Keratinocyte (primary cell): ENCODE measurements around the gene PARP9. TPM values are rescaled to one million over a fixed set of nuclear protein-coding genes. Genes with fewer than 3 reads are reported as not detected.

Source experiments
- DNase-seq: peaks from one replicate; pipeline ENCODE4 v3.0.0-alpha.2; 2011; ENCODE audit warnings: low read depth, missing footprints, low spot score
- FAIRE-seq: peaks from 2 replicates; lab custom pipeline; 2011; peaks lifted over from hg19 to GRCh38; lab: Jason Lieb, UNC
- H2AFZ ChIP-seq: 2 replicates; pipeline ENCODE4 v1.6.0; 2012; ENCODE audit warnings: low read length, control low read depth, inconsistent platforms; ENCODE audit not compliant: control insufficient read depth
- H3K27ac ChIP-seq: 2 replicates; pipeline ENCODE4 v1.5.1; 2011; ENCODE audit warnings: low read length; ENCODE audit not compliant: control insufficient read depth, insufficient read depth
- H3K27me3 ChIP-seq: 3 replicates; pipeline ENCODE4 v1.6.0; 2011; ENCODE audit warnings: low read length; ENCODE audit not compliant: control insufficient read depth, insufficient read depth; ENCODE audit errors: extremely low read depth
- H3K36me3 ChIP-seq, 2 experiments: 2 replicates in 1 of 2; 3 replicates in 1 of 2; pipeline ENCODE4 v1.5.1; 2011; ENCODE audit warnings: low read length in 2 of 2, mild to moderate bottlenecking in 1 of 2; ENCODE audit not compliant: control insufficient read depth in 2 of 2, insufficient read depth in 2 of 2; ENCODE audit errors: extremely low read depth in 1 of 2
- H3K4me1 ChIP-seq: 3 replicates; pipeline ENCODE4 v1.5.1; 2011; ENCODE audit warnings: low read length; ENCODE audit not compliant: control insufficient read depth, insufficient read depth; ENCODE audit errors: extremely low read depth
- H3K4me2 ChIP-seq: 3 replicates; pipeline ENCODE4 v1.6.0; 2011; ENCODE audit warnings: low read depth, low read length; ENCODE audit not compliant: control insufficient read depth, insufficient read depth; ENCODE audit errors: extremely low read depth
- H3K4me3 ChIP-seq, 3 experiments: fragments of 200-600 bp in 1 of 3; sonication (generic) in 1 of 3; 2 replicates in 2 of 3; 3 replicates in 1 of 3; pipeline ENCODE4 v1.5.1; 2011 to 2016; ENCODE audit warnings: low read length in 3 of 3, mild to moderate bottlenecking in 3 of 3, control low read depth in 2 of 3, inconsistent platforms in 1 of 3, low read depth in 1 of 3, mixed read lengths in 1 of 3, mixed run types in 1 of 3, moderate library complexity in 1 of 3; ENCODE audit not compliant: control insufficient read depth in 2 of 3, insufficient read depth in 2 of 3; ENCODE audit errors: extremely low read depth in 1 of 3
- H3K79me2 ChIP-seq: 2 replicates; pipeline ENCODE4 v1.6.0; 2012; ENCODE audit warnings: low read length; ENCODE audit not compliant: control insufficient read depth, insufficient read depth
- H3K9ac ChIP-seq: 3 replicates; pipeline ENCODE4 v1.6.0; 2011; ENCODE audit warnings: low read length; ENCODE audit not compliant: control insufficient read depth, insufficient read depth; ENCODE audit errors: extremely low read depth
- H3K9me1 ChIP-seq: 3 replicates; pipeline ENCODE4 v1.6.0; 2011; ENCODE audit warnings: low read length; ENCODE audit not compliant: control insufficient read depth, insufficient read depth; ENCODE audit errors: extremely low read depth
- H3K9me3 ChIP-seq: 2 replicates; pipeline ENCODE4 v1.5.1; 2012; ENCODE audit warnings: low read depth, low read length; ENCODE audit not compliant: control insufficient read depth
- H4K20me1 ChIP-seq: 3 replicates; pipeline ENCODE4 v1.6.0; 2011; ENCODE audit warnings: low read length; ENCODE audit not compliant: control insufficient read depth, insufficient read depth; ENCODE audit errors: extremely low read depth
- EZH2 ChIP-seq: IDR thresholded peaks from one replicate; pipeline ENCODE4 v1.6.1; 2012; ENCODE audit warnings: inconsistent platforms, mild to moderate bottlenecking, low read length, moderate library complexity
- dilution Hi-C: fragments of 300-500 bp; cut with MboI; formaldehyde crosslinking; loops from one replicate; pipeline ENCODE4 v1.7.0; 2020; ENCODE audit warnings: low sequenced_read_pairs; ENCODE audit not compliant: extremely low pct_ligation_motif_present
- polyA plus RNA-seq, 5 experiments: library from polyadenylated mRNA; depleted of rRNA in 3 of 5; stranded (reverse) in 3 of 5; stranded (forward) in 1 of 5; unstranded in 1 of 5; fragments of >200 nt; gene quantifications; 1 replicate in 1 of 5; 2 replicates in 3 of 5; 3 replicates in 1 of 5; pipeline versions ENCODE4 v1.2.1 to v1.2.3, GENCODE V29; 2011 to 2012; ENCODE audit warnings: missing spikeins in 2 of 5, low read depth in 1 of 5, low replicate concordance in 1 of 5
- small RNA-seq, 3 experiments: library from RNA; depleted of rRNA; stranded (forward); fragments of <200 nt; gene quantifications; one replicate each; pipeline ENCODE3, GENCODE V24; 2012; ENCODE audit warnings: low read depth in 3 of 3, low replicate concordance in 1 of 3; ENCODE audit not compliant: insufficient read length in 3 of 3
- TF ChIP-seq, protein P1 (sequence below), 3 experiments: IDR thresholded peaks in 1 of 3; conservative IDR thresholded peaks in 1 of 3; optimal IDR thresholded peaks in 1 of 3; 2 replicates in 2 of 3; 3 replicates in 1 of 3; pipeline versions ENCODE3 to v1.5.1; 2011; ENCODE audit warnings: low read length in 3 of 3, mild to moderate bottlenecking in 3 of 3, moderate library complexity in 2 of 3, control low read depth in 1 of 3, inconsistent platforms in 1 of 3; ENCODE audit not compliant: insufficient read depth in 2 of 3; ENCODE audit errors: extremely low read depth in 1 of 3

Gene PARP9
- polyA plus RNA-seq, 1 donor (not counting 4 experiments of a cell fraction or from before 2014, with no cell fraction given): 70.1 TPM

DNA sequence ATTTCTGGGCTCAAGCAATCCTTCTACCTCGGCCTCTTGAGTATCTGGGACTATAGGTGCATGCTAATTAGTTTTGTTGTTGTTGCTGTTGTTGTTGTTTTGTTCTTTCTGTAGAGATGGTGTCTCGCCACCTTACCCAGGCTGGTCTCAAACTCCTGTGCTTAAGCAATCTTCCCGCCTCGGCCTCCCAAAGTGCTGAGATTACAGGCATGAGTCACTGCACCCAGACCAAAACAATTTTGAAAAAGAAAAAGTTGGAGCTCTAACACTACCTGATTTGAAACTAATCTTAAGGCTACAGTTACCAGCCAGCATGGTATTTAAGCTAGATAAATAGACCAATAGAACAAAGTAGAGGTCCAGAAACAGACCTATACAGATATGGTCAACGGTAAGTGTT, 79.1 kb downstream of the PARP9 start:
- DNase-seq: no peak
- Histone ChIP-seq H3K4me3 (no peak overlapping the region), H3K9me1 (no peaks in the 10 kb centered on the region), H3K4me2 (no peak overlapping the region), H2AFZ (no peak overlapping the region), H3K4me1 (peaks cover 18% of the 10 kb centered on the region), H3K9me3 (no peaks in the 10 kb centered on the region), H3K36me3 (peaks cover 0 to 4% of the 10 kb centered on the region in 2 experiments), H3K27ac (peak overlapping the region; percentile 22), H4K20me1 (peaks cover 4% of the 10 kb centered on the region), H3K9ac (no peak overlapping the region), H3K27me3 (no peaks in the 10 kb centered on the region), H3K79me2 (peaks cover 46% of the 10 kb centered on the region)
- TF ChIP-seq, protein P1, sequence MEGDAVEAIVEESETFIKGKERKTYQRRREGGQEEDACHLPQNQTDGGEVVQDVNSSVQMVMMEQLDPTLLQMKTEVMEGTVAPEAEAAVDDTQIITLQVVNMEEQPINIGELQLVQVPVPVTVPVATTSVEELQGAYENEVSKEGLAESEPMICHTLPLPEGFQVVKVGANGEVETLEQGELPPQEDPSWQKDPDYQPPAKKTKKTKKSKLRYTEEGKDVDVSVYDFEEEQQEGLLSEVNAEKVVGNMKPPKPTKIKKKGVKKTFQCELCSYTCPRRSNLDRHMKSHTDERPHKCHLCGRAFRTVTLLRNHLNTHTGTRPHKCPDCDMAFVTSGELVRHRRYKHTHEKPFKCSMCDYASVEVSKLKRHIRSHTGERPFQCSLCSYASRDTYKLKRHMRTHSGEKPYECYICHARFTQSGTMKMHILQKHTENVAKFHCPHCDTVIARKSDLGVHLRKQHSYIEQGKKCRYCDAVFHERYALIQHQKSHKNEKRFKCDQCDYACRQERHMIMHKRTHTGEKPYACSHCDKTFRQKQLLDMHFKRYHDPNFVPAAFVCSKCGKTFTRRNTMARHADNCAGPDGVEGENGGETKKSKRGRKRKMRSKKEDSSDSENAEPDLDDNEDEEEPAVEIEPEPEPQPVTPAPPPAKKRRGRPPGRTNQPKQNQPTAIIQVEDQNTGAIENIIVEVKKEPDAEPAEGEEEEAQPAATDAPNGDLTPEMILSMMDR (optimal IDR thresholded peaks at IDR 0.05 in 1 of 3, IDR thresholded peaks at IDR 0.05 in 1 of 3, conservative IDR thresholded peaks at IDR 0.05 in 1 of 3; ENCODE audit: extremely low read depth in 1 of 3, insufficient read depth in 2 of 3, low read length in 3 of 3): no peak
- no peak for TF ChIP-seq EZH2
- dilution Hi-C loops: no loop called here
- FAIRE-seq: peak; percentile 61

DNA sequence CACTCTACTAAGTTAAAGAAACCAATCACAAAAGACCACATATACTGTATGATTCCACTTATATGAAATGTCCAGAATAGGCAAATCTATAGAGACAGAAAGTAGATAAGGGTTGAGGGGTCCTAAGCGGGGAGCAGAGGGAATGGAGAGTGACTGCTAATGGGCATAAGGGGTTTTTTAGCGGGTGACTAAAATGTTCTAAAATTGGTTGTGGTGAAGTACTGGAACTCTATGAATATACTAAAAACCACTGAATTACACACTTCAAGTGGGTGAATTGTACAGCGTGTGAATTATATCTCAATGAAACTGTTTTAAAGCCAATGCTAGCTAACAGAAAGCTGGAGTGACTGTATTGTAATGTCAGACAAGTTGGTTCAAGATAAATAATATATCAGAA, 82.7 kb downstream of the PARP9 start:
- Histone ChIP-seq H2AFZ (no peak overlapping the region), H3K9ac (no peak overlapping the region), H3K36me3 (no peaks in the 10 kb centered on the region), H3K27ac (no peak overlapping the region), H3K9me3 (no peaks in the 10 kb centered on the region), H4K20me1 (peaks cover 4% of the 10 kb centered on the region), H3K27me3 (no peaks in the 10 kb centered on the region), H3K4me1 (peaks cover 18% of the 10 kb centered on the region), H3K4me2 (no peak overlapping the region), H3K4me3 (no peak overlapping the region), H3K79me2 (peaks cover 63% of the 10 kb centered on the region), H3K9me1 (no peaks in the 10 kb centered on the region)
- dilution Hi-C loops: no loop called here
- FAIRE-seq (no peak), DNase-seq (no peak)
- TF ChIP-seq EZH2: no peak
- TF ChIP-seq, protein P1 (optimal IDR thresholded peaks at IDR 0.05 in 1 of 3, IDR thresholded peaks at IDR 0.05 in 1 of 3, conservative IDR thresholded peaks at IDR 0.05 in 1 of 3; ENCODE audit: extremely low read depth in 1 of 3, insufficient read depth in 2 of 3, low read length in 3 of 3): no peak

Small RNA genes lying within 50 kb of the gene (small RNA-seq; reads per million reads assigned to genes)
- gene AC096861.1: 0 to 0.75 (median 0.33) reads per million in 3 experiments

Other genes starting within 250 kb of the PARP9 start
- gene CSTA, start 239.1 kb downstream of the PARP9 start, polyA plus RNA-seq: 649 to 1,138 TPM (median 1,068 TPM) in 3 replicates
- gene MIX23, start 181.1 kb downstream of the PARP9 start, polyA plus RNA-seq: 16.4 to 36.5 TPM (median 26.0 TPM) in 3 replicates
- 56.7 to 124 TPM (median 118 TPM) in 3 replicates for gene FAM162A, start 180.1 kb downstream of the PARP9 start, polyA plus RNA-seq
- gene WDR5B, start 148.2 kb downstream of the PARP9 start, polyA plus RNA-seq: 2.0 to 4.0 TPM (median 3.0 TPM) in 3 replicates
- gene KPNA1, start 49.4 kb downstream of the PARP9 start, polyA plus RNA-seq: 59.4 to 66.7 TPM (median 61.4 TPM) in 3 replicates
- 7.2 to 19.6 TPM (median 13.6 TPM) in 3 replicates for gene DTX3L, start within 50 bp of the PARP9 start, polyA plus RNA-seq
- 0.25 to 0.33 TPM (median 0.33 TPM) in 3 replicates for gene PARP15, start 13.3 kb upstream of the PARP9 start, polyA plus RNA-seq
- 19.1 to 27.0 TPM (median 25.7 TPM) in 3 replicates for gene PARP14, start 116.5 kb upstream of the PARP9 start, polyA plus RNA-seq
- 4.8 to 9.5 TPM (median 6.6 TPM) in 3 replicates for gene HSPBAP1, start 229.5 kb upstream of the PARP9 start, polyA plus RNA-seq
- gene SLC49A4, start 230.8 kb upstream of the PARP9 start, polyA plus RNA-seq: 16.2 to 19.1 TPM (median 18.2 TPM) in 3 replicates